GM23248 (cell line): ENCODE data around the gene SHE. TPM values are rescaled to one million over a fixed set of nuclear protein-coding genes. Genes with fewer than 3 reads are reported as not detected.

Source experiments
- DNase-seq: peaks from one replicate; pipeline ENCODE4 v3.0.0-alpha.2; 2015
- H2AFZ ChIP-seq: fragments of 200-600 bp; sonication (generic); 2 replicates; pipeline ENCODE4 v1.6.1; 2016; ENCODE audit warnings: antibody characterized with exemption
- H3F3A ChIP-seq: fragments of 200-600 bp; sonication (generic); 2 replicates; pipeline ENCODE4 v1.6.1; 2016; ENCODE audit warnings: mild to moderate bottlenecking, antibody characterized with exemption, mixed run types; ENCODE audit not compliant: insufficient read depth
- H3K27ac ChIP-seq: fragments of 200-600 bp; sonication (generic); 2 replicates; pipeline ENCODE4 v1.5.1; 2016; ENCODE audit warnings: mild to moderate bottlenecking
- H3K27me3 ChIP-seq: fragments of 200-600 bp; sonication (generic); replicated peaks from 2 replicates; pipeline ENCODE4 v1.6.1; 2016; ENCODE audit warnings: mild to moderate bottlenecking; ENCODE audit not compliant: insufficient read depth
- H3K36me3 ChIP-seq: fragments of 200-600 bp; sonication (generic); 2 replicates; pipeline ENCODE4 v1.6.1; 2016; ENCODE audit warnings: low read depth, mild to moderate bottlenecking
- H3K4me1 ChIP-seq: fragments of 200-600 bp; sonication (generic); 2 replicates; pipeline ENCODE4 v1.6.1; 2016; ENCODE audit warnings: mild to moderate bottlenecking; ENCODE audit not compliant: insufficient read depth
- H3K4me2 ChIP-seq: fragments of 200-600 bp; sonication (generic); one replicate; pipeline ENCODE4 v1.6.1; 2016; ENCODE audit warnings: mild to moderate bottlenecking; ENCODE audit not compliant: unreplicated experiment
- H3K4me3 ChIP-seq: fragments of 200-600 bp; sonication (generic); 2 replicates; pipeline ENCODE4 v1.5.1; 2016; ENCODE audit warnings: mild to moderate bottlenecking
- H3K79me2 ChIP-seq: fragments of 200-600 bp; sonication (generic); 2 replicates; pipeline ENCODE4 v1.6.1; 2016; ENCODE audit warnings: mild to moderate bottlenecking; ENCODE audit not compliant: insufficient read depth
- H3K9ac ChIP-seq: fragments of 200-600 bp; sonication (generic); 2 replicates; pipeline ENCODE4 v1.6.1; 2016; ENCODE audit warnings: mild to moderate bottlenecking
- H3K9me2 ChIP-seq: fragments of 200-600 bp; sonication (generic); 2 replicates; pipeline ENCODE4 v1.6.1; 2016; ENCODE audit warnings: mixed run types, mild to moderate bottlenecking, moderate library complexity; ENCODE audit not compliant: insufficient read depth
- H3K9me3 ChIP-seq: fragments of 200-600 bp; sonication (generic); one replicate; pipeline ENCODE4 v1.6.1; 2017; ENCODE audit warnings: low read depth
- H4K20me1 ChIP-seq: fragments of 200-600 bp; sonication (generic); 2 replicates; pipeline ENCODE4 v1.6.0; 2016; ENCODE audit not compliant: insufficient read depth
- EZH2 ChIP-seq: fragments of 200-600 bp; sonication (generic); IDR thresholded peaks from 2 replicates; pipeline ENCODE4 v1.6.1; 2018; ENCODE audit warnings: antibody characterized with exemption, mild to moderate bottlenecking; ENCODE audit not compliant: insufficient read depth, poor library complexity, severe bottlenecking
- EZH2phosphoT487 ChIP-seq: fragments of 200-600 bp; sonication (generic); IDR thresholded peaks from 2 replicates; pipeline ENCODE4 v1.6.1; 2018; ENCODE audit warnings: antibody characterized with exemption, moderate library complexity, mild to moderate bottlenecking, low read depth; ENCODE audit not compliant: insufficient read depth
- WGBS, 2 experiments: methylation state at CpG; one replicate each; pipeline ENCODE4 v1.1.6; 2015 to 2017; ENCODE audit warnings: low lambda C conversion rate in 2 of 2, low coverage in 1 of 2; ENCODE audit errors: missing lambda C conversion rate in 2 of 2; 5-methylcytosine and 5-hydroxymethylcytosine counted together
- in situ Hi-C: fragments of 300-500 bp; cut with MboI; formaldehyde crosslinking; loops from 2 replicates; pipeline ENCODE4 v1.15.0; 2020
- polyA plus RNA-seq: library from polyadenylated mRNA; unstranded; fragments of >200 nt; fragmentation: Nextera tagmentation; extraction: Ambion mirVana; gene quantifications from 2 replicates; pipeline ENCODE4 v1.2.1, GENCODE V29; 2016
- total RNA-seq: library from RNA; depleted of rRNA; stranded (reverse); fragments of >200 nt; shearing (Covaris generic); gene quantifications from 2 replicates; pipeline ENCODE4 v1.2.3, GENCODE V29; 2014; rRNA removed

Gene SHE
- total RNA-seq (not detected in 2 replicates), polyA plus RNA-seq (0.03 TPM in 2 replicates)

GRCh38 chr1:154502066-154502743 is at the start of gene SHE, which contains the start of gene TDRD10:
SHE (minus strand) TSS chr1:154502412; CDS start chr1:154502026, 386 bp downstream.
TDRD10 (plus strand) TSS chr1:154502219; CDS start chr1:154506904, 4,685 bp downstream.
- peaks cover 67% of the 10 kb centered on the region for H3K27me3 ChIP-seq
- H3K4me2 ChIP-seq: peak within 1 kb of the TSS; percentile 38
- WGBS, 2 experiments: 6 to 9% methylated on average over 7 to 54 of the region's 90 CpGs
- no peak within 1 kb of the TSS for H3K27ac ChIP-seq
- no peaks in the 10 kb centered on the region for H3F3A ChIP-seq
- no peaks in the 10 kb centered on the region for H4K20me1 ChIP-seq
- H2AFZ ChIP-seq: peak within 1 kb of the TSS; percentile 56
- no peak within 1 kb of the TSS for H3K9ac ChIP-seq
- H3K36me3 ChIP-seq: no peaks in the 10 kb centered on the region
- no peaks in the 10 kb centered on the region for H3K4me1 ChIP-seq
- in situ Hi-C loops: no loop called here
- H3K9me2 ChIP-seq: no peaks in the 10 kb centered on the region
- H3K9me3 ChIP-seq: no peaks in the 10 kb centered on the region
- DNase-seq: peak; percentile 42
- TF ChIP-seq EZH2 (peak; percentile 1), EZH2phosphoT487 (0 out of 2 replicates have a peak, but pooled peaks have one; percentile 44)
- H3K4me3 ChIP-seq: peak within 1 kb of the TSS; percentile 24; the same call in 1 of the 2 replicates
- no peaks in the 10 kb centered on the region for H3K79me2 ChIP-seq

- TF ChIP-seq EZH2 (no peak), EZH2phosphoT487 (no peak)
- Histone ChIP-seq H3F3A (peaks cover 34% of the 10 kb centered on the region), H3K9me3 (no peaks in the 10 kb centered on the region), H3K79me2 (peaks cover 36% of the 10 kb centered on the region), H3K27me3 (no peaks in the 10 kb centered on the region), H3K9ac (no peak overlapping the region), H4K20me1 (no peaks in the 10 kb centered on the region), H3K9me2 (no peaks in the 10 kb centered on the region), H3K4me3 (no peak overlapping the region), H3K36me3 (peaks cover 46% of the 10 kb centered on the region), H3K4me2 (no peak overlapping the region), H3K4me1 (peaks cover 15% of the 10 kb centered on the region), H2AFZ (no peak overlapping the region), H3K27ac (no peak overlapping the region)
- 82 to 94% methylated on average over 4 of the region's 4 CpGs for WGBS, 2 experiments
- no peak for DNase-seq
- in situ Hi-C loops: no loop called here
These were observed 49.3 kb upstream of the SHE start for GRCh38 chr1:154551474-154551873.

GRCh38 chr1:154550657-154551056 is 48.4 kb upstream of the SHE start:
- in situ Hi-C loops: no loop called here
- no peak overlapping the region for H3K9ac ChIP-seq
- H3K4me3 ChIP-seq: no peak overlapping the region
- H3K27me3 ChIP-seq: no peaks in the 10 kb centered on the region
- H3K4me1 ChIP-seq: 0 out of 2 replicates have a peak, but pooled peaks cover 7% of the 10 kb centered on the region
- 76 to 78% methylated on average over 6 of the region's 6 CpGs for WGBS, 2 experiments
- H3K79me2 ChIP-seq: peaks cover 28% of the 10 kb centered on the region
- no peaks in the 10 kb centered on the region for H3K9me2 ChIP-seq
- peaks cover 46% of the 10 kb centered on the region for H3K36me3 ChIP-seq
- H2AFZ ChIP-seq: no peak overlapping the region
- H3K9me3 ChIP-seq: no peaks in the 10 kb centered on the region
- H3K27ac ChIP-seq: no peak overlapping the region
- H4K20me1 ChIP-seq: no peaks in the 10 kb centered on the region
- TF ChIP-seq EZH2 (no peak), EZH2phosphoT487 (no peak)
- no peak overlapping the region for H3K4me2 ChIP-seq
- no peak for DNase-seq
- H3F3A ChIP-seq: peaks cover 35% of the 10 kb centered on the region

- Histone ChIP-seq H3K27ac (no peak overlapping the region), H3K36me3 (peaks cover 42% of the 10 kb centered on the region), H2AFZ (no peak overlapping the region), H3K27me3 (no peaks in the 10 kb centered on the region), H3K9me2 (no peaks in the 10 kb centered on the region), H3F3A (peaks cover 35% of the 10 kb centered on the region), H3K4me2 (no peak overlapping the region), H4K20me1 (no peaks in the 10 kb centered on the region), H3K4me3 (no peak overlapping the region), H3K9ac (no peak overlapping the region), H3K4me1 (0 out of 2 replicates have a peak, but pooled peaks cover 7% of the 10 kb centered on the region), H3K9me3 (no peaks in the 10 kb centered on the region), H3K79me2 (peaks cover 22% of the 10 kb centered on the region)
- WGBS, 2 experiments: 58 to 59% methylated on average over 5 of the region's 5 CpGs
- no peak for TF ChIP-seq EZH2
- DNase-seq: no peak
- in situ Hi-C loops: no loop called here
These were observed 47.9 kb upstream of the SHE start for GRCh38 chr1:154550070-154550469.
